CD4-positive, alpha-beta T cell (primary cell): ENCODE results near the gene HSD17B11. TPM values are rescaled to one million over a fixed set of nuclear protein-coding genes. Genes with fewer than 3 reads are reported as not detected.
"Not testable (repeated sequence)": the region's sequence is repeated elsewhere in the genome, so short reads cannot be mapped to it uniquely, and the experiment has no call there.

Experiments
- ATAC-seq: fragments of 200-7000 bp; cut with Tn5 transposase; one replicate; pipeline ENCODE4 v1.10.0; 2022; ENCODE audit warnings: mild to moderate bottlenecking; ENCODE audit not compliant: poor library complexity
- CTCF ChIA-PET: fragments of 350-600 bp; sonication (Branson Sonifier 250); formaldehyde crosslinking; loops from one replicate; lab custom pipeline; 2021; ENCODE audit warnings: antibody characterized with exemption, inconsistent platforms; lab: Charles Lee
- POLR2A ChIA-PET: fragments of 350-600 bp; sonication (Branson Sonifier 250); formaldehyde crosslinking; loops from one replicate; lab custom pipeline; 2021; ENCODE audit warnings: antibody characterized with exemption, inconsistent platforms; lab: Charles Lee
- DNase-seq, 14 experiments: peaks; one replicate each; pipeline ENCODE4 v3.0.0-alpha.2; 2013 to 2020; ENCODE audit warnings: mixed read lengths in 2 of 14
- H3K27ac ChIP-seq, 2 donors: one replicate each; pipeline versions ENCODE4 v1.5.1 to v1.7.0; 2013; ENCODE audit warnings: low read length in 2 of 2, low read depth in 1 of 2, mild to moderate bottlenecking in 1 of 2
- H3K27me3 ChIP-seq, 2 experiments: 1 replicate in 1 of 2; 2 replicates in 1 of 2; pipeline versions ENCODE4 v1.6.1 to v1.7.0; 2013; ENCODE audit warnings: low read length in 2 of 2, control low read depth in 1 of 2, mild to moderate bottlenecking in 1 of 2, moderate library complexity in 1 of 2; ENCODE audit not compliant: insufficient read depth in 2 of 2, control insufficient read depth in 1 of 2
- H3K36me3 ChIP-seq: one replicate; pipeline ENCODE4 v1.6.1; 2013; ENCODE audit warnings: low read length, control low read depth; ENCODE audit not compliant: insufficient read depth
- H3K4me1 ChIP-seq: one replicate; pipeline ENCODE4 v1.6.1; 2013; ENCODE audit warnings: low read length, control low read depth; ENCODE audit not compliant: insufficient read depth
- H3K4me3 ChIP-seq: one replicate; pipeline ENCODE4 v1.5.1; 2013; ENCODE audit warnings: mild to moderate bottlenecking, low read length, moderate library complexity
- H3K9me3 ChIP-seq, 2 experiments: 1 replicate in 1 of 2; 2 replicates in 1 of 2; pipeline versions ENCODE4 v1.6.1 to v1.7.0; 2013; ENCODE audit warnings: low read length in 2 of 2, mild to moderate bottlenecking in 2 of 2, control low read depth in 1 of 2, moderate library complexity in 1 of 2; ENCODE audit not compliant: control insufficient read depth in 1 of 2, insufficient read depth in 1 of 2
- H3K27ac Mint-ChIP-seq: one replicate; pipeline ENCODE4 v1.8.0; 2020; ENCODE audit warnings: mixed read lengths
- H3K27me3 Mint-ChIP-seq: one replicate; pipeline ENCODE4 v1.8.0; 2021; ENCODE audit warnings: mixed read lengths
- H3K36me3 Mint-ChIP-seq: one replicate; pipeline ENCODE4 v1.8.0; 2021; ENCODE audit warnings: low read depth, mixed read lengths
- H3K4me1 Mint-ChIP-seq: one replicate; pipeline ENCODE4 v1.8.0; 2021; ENCODE audit warnings: low read depth, mixed read lengths
- H3K4me3 Mint-ChIP-seq: one replicate; pipeline ENCODE4 v1.8.0; 2020; ENCODE audit warnings: mild to moderate bottlenecking, mixed read lengths
- H3K9me3 Mint-ChIP-seq: one replicate; pipeline ENCODE4 v1.8.0; 2020; ENCODE audit warnings: mixed read lengths
- intact Hi-C, 2 experiments: fragments of 100-400 bp; cut with DNase I in 1 of 2; cut with micrococcal nuclease in 1 of 2; formaldehyde crosslinking; loops; one replicate each; pipeline versions ENCODE4 v1.15.1 to v1.9.0; 2023 to 2025; cut with DNase I, micrococcal nuclease
- total RNA-seq, 174 experiments: library from RNA in 2 of 174; stranded (reverse) in 2 of 174; gene quantifications; one replicate each; pipeline ENCODE4 v1.2.3 and lab custom pipeline; 2021 to 2026
- TF ChIP-seq, protein P1 (sequence below): fragments of 200-600 bp; IDR thresholded peaks from one replicate; pipeline ENCODE4 v1.8.0; 2022; ENCODE audit warnings: antibody characterized with exemption, mild to moderate bottlenecking

HSD17B11 gene
- total RNA-seq, 2 experiments from 2014 or later = 34.9 to 36.5 TPM

DNA sequence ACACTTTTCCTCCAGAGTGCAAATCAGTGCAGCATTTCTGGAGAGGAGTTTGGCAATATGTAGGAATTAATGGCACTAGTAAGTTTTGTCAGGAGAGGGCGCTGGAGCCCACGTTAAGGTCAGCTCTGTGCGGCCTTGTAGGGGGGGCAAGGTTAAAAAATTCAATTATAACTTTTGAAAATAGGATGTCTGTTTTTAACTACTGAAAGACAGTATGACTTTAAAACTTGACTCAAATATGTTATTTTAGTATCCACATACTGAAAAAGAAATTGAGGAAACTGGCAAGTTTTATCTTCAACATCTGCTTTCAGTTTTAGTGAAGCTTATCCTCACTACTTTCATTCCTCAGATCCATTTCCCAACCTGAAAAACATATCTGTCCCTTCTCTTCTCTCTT lies 37.4 kb downstream of the HSD17B11 start:
- ATAC-seq (peak; percentile 74), DNase-seq (peak in 13 of 14 experiments; percentile 4 to 63 (median 32))
- H3K4me3 Mint-ChIP-seq = no peak overlapping the region
- ChIA-PET CTCF (interaction anchor here (0.9 to 1.4 kb wide), 2 partner anchors 10 to 112 kb away, joined by 3 to 9 read pairs; no protein-coding TSS in a partner anchor), POLR2A (interaction anchor here (1.4 kb wide), 1 partner anchor 347 kb away, joined by 3 read pairs; no protein-coding TSS in a partner anchor)
- no peaks in the 10 kb centered on the region for H3K9me3 ChIP-seq
- H3K9me3 Mint-ChIP-seq = no peaks in the 10 kb centered on the region
- peaks cover 10% of the 10 kb centered on the region for H3K36me3 ChIP-seq
- H3K27ac ChIP-seq = no peak overlapping the region
- H3K4me3 ChIP-seq = no peak overlapping the region
- H3K4me1 ChIP-seq = no peaks in the 10 kb centered on the region
- peaks cover 6% of the 10 kb centered on the region for H3K4me1 Mint-ChIP-seq
- intact Hi-C loops = loop anchor here (5.0 to 10.0 kb wide), 4 partner anchors 114 to 859 kb away; no protein-coding TSS in a partner anchor
- no peaks in the 10 kb centered on the region for H3K27me3 ChIP-seq
- H3K27me3 Mint-ChIP-seq = no peaks in the 10 kb centered on the region
- no peak overlapping the region for H3K27ac Mint-ChIP-seq
- peaks cover 34% of the 10 kb centered on the region for H3K36me3 Mint-ChIP-seq
- TF ChIP-seq, protein P1, sequence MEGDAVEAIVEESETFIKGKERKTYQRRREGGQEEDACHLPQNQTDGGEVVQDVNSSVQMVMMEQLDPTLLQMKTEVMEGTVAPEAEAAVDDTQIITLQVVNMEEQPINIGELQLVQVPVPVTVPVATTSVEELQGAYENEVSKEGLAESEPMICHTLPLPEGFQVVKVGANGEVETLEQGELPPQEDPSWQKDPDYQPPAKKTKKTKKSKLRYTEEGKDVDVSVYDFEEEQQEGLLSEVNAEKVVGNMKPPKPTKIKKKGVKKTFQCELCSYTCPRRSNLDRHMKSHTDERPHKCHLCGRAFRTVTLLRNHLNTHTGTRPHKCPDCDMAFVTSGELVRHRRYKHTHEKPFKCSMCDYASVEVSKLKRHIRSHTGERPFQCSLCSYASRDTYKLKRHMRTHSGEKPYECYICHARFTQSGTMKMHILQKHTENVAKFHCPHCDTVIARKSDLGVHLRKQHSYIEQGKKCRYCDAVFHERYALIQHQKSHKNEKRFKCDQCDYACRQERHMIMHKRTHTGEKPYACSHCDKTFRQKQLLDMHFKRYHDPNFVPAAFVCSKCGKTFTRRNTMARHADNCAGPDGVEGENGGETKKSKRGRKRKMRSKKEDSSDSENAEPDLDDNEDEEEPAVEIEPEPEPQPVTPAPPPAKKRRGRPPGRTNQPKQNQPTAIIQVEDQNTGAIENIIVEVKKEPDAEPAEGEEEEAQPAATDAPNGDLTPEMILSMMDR = peak; percentile 81

DNA sequence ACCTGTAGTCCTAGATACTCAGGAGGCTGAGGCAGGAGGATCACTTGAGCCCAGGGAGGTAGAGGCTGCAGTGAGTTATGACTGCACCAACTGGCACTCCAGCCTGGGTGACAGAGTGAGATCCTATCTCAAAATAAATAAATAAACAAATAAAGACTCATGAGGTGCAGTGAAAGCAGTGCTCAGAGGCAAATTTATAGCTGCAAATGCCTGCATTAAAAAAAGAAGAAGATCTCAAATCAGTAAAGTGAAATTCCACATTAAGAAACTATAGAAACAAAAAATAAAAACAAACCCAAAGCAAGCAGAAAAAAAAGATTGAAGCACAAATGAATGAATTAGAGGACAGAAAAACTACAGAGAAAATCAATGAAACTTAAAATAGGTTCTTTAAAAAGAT lies 45.8 kb downstream of the HSD17B11 start:
- intact Hi-C loops = no loop called here
- Histone ChIP-seq H3K27me3 (no peaks in the 10 kb centered on the region), H3K4me1 (no peaks in the 10 kb centered on the region), H3K27ac (no peak overlapping the region), H3K4me3 (no peak overlapping the region), H3K36me3 (peaks cover 27% of the 10 kb centered on the region), H3K9me3 (peaks cover 0 to 6% of the 10 kb centered on the region in 2 experiments)
- H3K9me3 Mint-ChIP-seq = no peaks in the 10 kb centered on the region
- H3K36me3 Mint-ChIP-seq = peaks cover 51% of the 10 kb centered on the region
- CTCF ChIA-PET = no interaction called here
- no peak for ATAC-seq
- TF ChIP-seq, protein P1 = no peak
- H3K27me3 Mint-ChIP-seq = no peaks in the 10 kb centered on the region
- POLR2A ChIA-PET = no interaction called here
- no peaks in the 10 kb centered on the region for H3K4me1 Mint-ChIP-seq
- no peak overlapping the region for H3K4me3 Mint-ChIP-seq
- no peak for DNase-seq
- no peak overlapping the region for H3K27ac Mint-ChIP-seq

- intact Hi-C loops = no loop called here
- TF ChIP-seq, protein P1 = no peak
- no peak overlapping the region for H3K4me3 ChIP-seq
- Mint-ChIP-seq H3K27ac (no peak overlapping the region), H3K36me3 (peaks cover 73% of the 10 kb centered on the region), H3K9me3 (no peaks in the 10 kb centered on the region), H3K4me1 (no peaks in the 10 kb centered on the region), H3K27me3 (no peaks in the 10 kb centered on the region), H3K4me3 (no peak overlapping the region)
- H3K27ac ChIP-seq = no peak overlapping the region
- no peaks in the 10 kb centered on the region for H3K4me1 ChIP-seq
- CTCF ChIA-PET = interaction anchor here (0.5 kb wide), 1 partner anchor 768 kb away, joined by 3 read pairs; no protein-coding TSS in a partner anchor
- DNase-seq (no peak), ATAC-seq (no peak)
- peaks cover 43% of the 10 kb centered on the region for H3K36me3 ChIP-seq
- POLR2A ChIA-PET = no interaction called here
- no peaks in the 10 kb centered on the region for H3K27me3 ChIP-seq
- H3K9me3 ChIP-seq = peaks cover 0 to 8% of the 10 kb centered on the region in 2 experiments
Observed at GRCh38 chr4:87342872-87343271, 48.1 kb downstream of the HSD17B11 start.

DNA sequence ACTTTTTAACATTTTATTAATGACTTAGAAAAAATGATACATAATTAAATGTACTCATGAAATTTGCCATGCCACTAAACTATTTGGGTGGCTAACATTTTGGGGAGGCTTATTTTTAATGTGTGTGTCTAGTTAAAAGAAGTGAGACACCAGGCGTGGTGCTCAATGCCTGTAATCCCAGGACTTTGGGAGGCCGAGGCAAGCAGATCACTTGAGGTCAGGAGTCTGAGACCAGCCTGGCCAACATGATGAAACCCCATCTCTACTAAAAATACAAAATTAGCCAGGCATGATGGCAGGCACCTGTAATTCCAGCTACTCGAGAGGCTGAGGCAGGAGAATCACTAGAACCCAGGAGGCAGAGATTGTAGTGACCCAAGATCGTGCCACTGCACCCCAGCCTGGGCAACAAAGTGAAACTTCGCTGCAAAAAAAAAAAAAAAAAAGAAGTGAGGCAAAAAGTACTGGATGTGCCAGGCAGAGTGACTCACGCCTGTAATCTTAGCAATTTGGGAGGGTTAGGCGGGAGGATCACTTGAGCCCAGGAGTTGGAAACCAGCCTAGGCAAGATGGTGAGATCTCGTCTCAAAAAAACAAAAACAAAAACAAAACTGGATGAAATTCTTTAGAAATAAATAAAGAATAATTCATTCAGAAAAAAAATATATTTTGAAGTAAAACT lies 48.9 kb downstream of the HSD17B11 start:
- ATAC-seq, H3K4me1 Mint-ChIP-seq, intact Hi-C loops, H3K27ac Mint-ChIP-seq, POLR2A ChIA-PET, H3K4me3 ChIP-seq, H3K9me3 Mint-ChIP-seq, H3K27me3 ChIP-seq, H3K4me3 Mint-ChIP-seq, H3K9me3 ChIP-seq, H3K27ac ChIP-seq, DNase-seq, CTCF ChIA-PET, H3K27me3 Mint-ChIP-seq, H3K4me1 ChIP-seq: not testable (repeated sequence)
- peaks cover 80% of the 10 kb centered on the region for H3K36me3 Mint-ChIP-seq
- H3K36me3 ChIP-seq = peaks cover 49% of the 10 kb centered on the region
